Stromal cell of bone marrow (primary cell): ENCODE results near the gene TAF1.
A peak's percentile ranks its signal among the peaks of the same experiment; 100 is the strongest.
"Not testable (repeated sequence)": the region's sequence is repeated elsewhere in the genome, so short reads cannot be mapped to it uniquely, and the experiment has no call there.

ENCODE experiments used
- DNase-seq: peaks from one replicate; pipeline ENCODE4 v3.0.0-alpha.2; 2012; ENCODE audit warnings: low read depth

Gene TAF1

GRCh38 chrX:71365875-71366673, at the start of gene TAF1:
TSS of gene TAF1 (plus strand) at chrX:71366357. CDS start at chrX:71366375, 18 bp downstream.
- DNase-seq, result peak; percentile 93

GRCh38 chrX:71316959-71317358, 49.2 kb upstream of the TAF1 start:
- not testable (repeated sequence) for DNase-seq

GRCh38 chrX:71320126-71320525, 46.0 kb upstream of the TAF1 start:
- DNase-seq, result no peak

- no peak for DNase-seq
Observed at GRCh38 chrX:71321731-71322130, 44.4 kb upstream of the TAF1 start.

- DNase-seq, result not testable (repeated sequence)
Observed at GRCh38 chrX:71324452-71324851, 41.7 kb upstream of the TAF1 start.

- DNase-seq, result no peak
Observed at GRCh38 chrX:71326394-71326793, 39.8 kb upstream of the TAF1 start.

GRCh38 chrX:71349151-71349665, 16.9 kb upstream of the TAF1 start:
- DNase-seq, result not testable (repeated sequence)

- DNase-seq, result not testable (repeated sequence)
Observed at GRCh38 chrX:71349867-71350266, 16.3 kb upstream of the TAF1 start.

- DNase-seq, result not testable (repeated sequence)
Observed at GRCh38 chrX:71352439-71352838, 13.7 kb upstream of the TAF1 start.

GRCh38 chrX:71364221-71364620, 1.9 kb upstream of the TAF1 start:
- DNase-seq, result no peak

GRCh38 chrX:71365356-71365874, 742 bp upstream of the TAF1 start:
- no peak for DNase-seq

GRCh38 chrX:71366674-71367256, 608 bp downstream of the TAF1 start:
- DNase-seq, result no peak

GRCh38 chrX:71367396-71367795, 1.2 kb downstream of the TAF1 start:
- no peak for DNase-seq

GRCh38 chrX:71372388-71372787, 6.2 kb downstream of the TAF1 start:
- no peak for DNase-seq

- no peak for DNase-seq
Observed at GRCh38 chrX:71378732-71379131, 12.6 kb downstream of the TAF1 start.

GRCh38 chrX:71391725-71392124, 25.6 kb downstream of the TAF1 start:
- DNase-seq, result not testable (repeated sequence)

GRCh38 chrX:71393919-71394318, 27.8 kb downstream of the TAF1 start:
- no peak for DNase-seq

- DNase-seq, result no peak
Observed at GRCh38 chrX:71396576-71396975, 30.4 kb downstream of the TAF1 start.

GRCh38 chrX:71400710-71401109, 34.6 kb downstream of the TAF1 start:
- DNase-seq, result no peak

GRCh38 chrX:71416260-71416659, 50.1 kb downstream of the TAF1 start:
- DNase-seq, result not testable (repeated sequence)

- no peak for DNase-seq
Observed at GRCh38 chrX:71420686-71421085, 54.5 kb downstream of the TAF1 start.

- no peak for DNase-seq
Observed at GRCh38 chrX:71432733-71433132, 66.6 kb downstream of the TAF1 start.

GRCh38 chrX:71438750-71439149, 72.6 kb downstream of the TAF1 start:
- no peak for DNase-seq
